Naive thymus-derived CD4-positive, alpha-beta T cell (primary cell): ENCODE measurements around the gene NTMT1. TPM values are rescaled to one million over a fixed set of nuclear protein-coding genes. Genes with fewer than 3 reads are reported as not detected.
A peak's percentile ranks its signal among the peaks of the same experiment; 100 is the strongest.

Source experiments
- ATAC-seq: fragments of 150-1000 bp; cut with Tn5 transposase; 2 replicates; pipeline ENCODE4 v1.10.0; 2021; ENCODE audit warnings: mild to moderate bottlenecking, moderate library complexity
- CTCF ChIA-PET: fragments of 350-600 bp; sonication (Branson Sonifier 250); formaldehyde crosslinking; loops from one replicate; lab custom pipeline; 2021; ENCODE audit warnings: antibody characterized with exemption; lab: Charles Lee
- POLR2A ChIA-PET: fragments of 350-600 bp; sonication (Branson Sonifier 250); formaldehyde crosslinking; loops from one replicate; lab custom pipeline; 2021; ENCODE audit warnings: antibody characterized with exemption, inconsistent platforms; lab: Charles Lee
- DNase-seq, 9 donors: peaks; one replicate each; pipeline versions ENCODE4 v3.0.0 to v3.0.0-alpha.2; 2020 to 2022; ENCODE audit warnings: mixed read lengths in 1 of 9
- H3K27ac ChIP-seq: one replicate; pipeline ENCODE4 v1.7.0; 2013; ENCODE audit warnings: mild to moderate bottlenecking, low read depth, low read length, moderate library complexity
- H3K27me3 ChIP-seq, 2 donors: one replicate each; pipeline ENCODE4 v1.7.0; 2013; ENCODE audit warnings: low read length in 2 of 2, mild to moderate bottlenecking in 2 of 2, moderate library complexity in 2 of 2; ENCODE audit not compliant: control insufficient read depth in 2 of 2, insufficient read depth in 2 of 2
- H3K36me3 ChIP-seq, 3 experiments: 1 replicate in 2 of 3; 2 replicates in 1 of 3; pipeline ENCODE4 v1.7.0; 2013; ENCODE audit warnings: low read length in 3 of 3, mild to moderate bottlenecking in 3 of 3, moderate library complexity in 1 of 3; ENCODE audit not compliant: insufficient read depth in 3 of 3, control insufficient read depth in 2 of 3
- H3K4me1 ChIP-seq, 2 donors: one replicate each; pipeline ENCODE4 v1.7.0; 2013; ENCODE audit warnings: low read length in 2 of 2, mild to moderate bottlenecking in 2 of 2, moderate library complexity in 1 of 2; ENCODE audit not compliant: control insufficient read depth in 2 of 2, insufficient read depth in 2 of 2
- H3K4me3 ChIP-seq: 2 replicates; pipeline ENCODE4 v1.7.0; 2013; ENCODE audit warnings: mild to moderate bottlenecking, low read length
- H3K9me3 ChIP-seq, 3 experiments: 1 replicate in 2 of 3; 2 replicates in 1 of 3; pipeline ENCODE4 v1.7.0; 2013; ENCODE audit warnings: low read length in 3 of 3; ENCODE audit not compliant: control insufficient read depth in 2 of 3
- H3K27ac Mint-ChIP-seq, 9 donors: one replicate each; pipeline ENCODE4 v1.8.0; 2020 to 2022; ENCODE audit warnings: mixed read lengths in 9 of 9, mild to moderate bottlenecking in 8 of 9, moderate library complexity in 5 of 9, inconsistent platforms in 2 of 9
- H3K27me3 Mint-ChIP-seq, 5 donors: one replicate each; pipeline ENCODE4 v1.8.0; 2021 to 2022; ENCODE audit warnings: mixed read lengths in 5 of 5, mild to moderate bottlenecking in 1 of 5
- H3K36me3 Mint-ChIP-seq, 5 donors: one replicate each; pipeline ENCODE4 v1.8.0; 2020 to 2022; ENCODE audit warnings: mixed read lengths in 5 of 5, mild to moderate bottlenecking in 3 of 5, inconsistent platforms in 1 of 5
- H3K4me1 Mint-ChIP-seq, 7 donors: one replicate each; pipeline ENCODE4 v1.8.0; 2020 to 2022; ENCODE audit warnings: mixed read lengths in 7 of 7, mild to moderate bottlenecking in 3 of 7, inconsistent platforms in 1 of 7
- H3K4me3 Mint-ChIP-seq, 10 donors: one replicate each; pipeline ENCODE4 v1.8.0; 2020 to 2022; ENCODE audit warnings: mild to moderate bottlenecking in 10 of 10, mixed read lengths in 10 of 10, moderate library complexity in 6 of 10, inconsistent platforms in 2 of 10
- H3K9me3 Mint-ChIP-seq, 11 donors: one replicate each; pipeline ENCODE4 v1.8.0; 2020 to 2022; ENCODE audit warnings: mixed read lengths in 11 of 11, mild to moderate bottlenecking in 4 of 11, inconsistent platforms in 1 of 11, moderate library complexity in 1 of 11
- intact Hi-C, 2 donors: fragments of 100-400 bp; cut with micrococcal nuclease; formaldehyde crosslinking; loops; one replicate each; pipeline ENCODE4 v1.15.1; 2023
- polyA plus RNA-seq, 2 donors: library from polyadenylated mRNA; unstranded; fragments of 300-500 nt; fragmentation: Illumina TruSeq; gene quantifications; one replicate each; pipeline ENCODE4 v1.2.3, GENCODE V29; 2021
- total RNA-seq, 6 experiments: library from RNA in 5 of 6; stranded (reverse) in 5 of 6; gene quantifications; 1 replicate in 5 of 6; 2 replicates in 1 of 6; pipeline ENCODE4 v1.2.3 and lab custom pipeline; 2021 to 2026

The NTMT1 gene
- total and polyA plus RNA-seq, 7 experiments from 2014 or later: 31.0 to 58.9 (median 43.7) TPM

GRCh38 chr9:129666575-129666974 is 40.6 kb downstream of the NTMT1 start:
- Histone ChIP-seq H3K4me3 (no peak overlapping the region), H3K9me3 (no peaks in the 10 kb centered on the region), H3K36me3 (no peaks in the 10 kb centered on the region), H3K4me1 (no peaks in the 10 kb centered on the region), H3K27ac (no peak overlapping the region), H3K27me3 (no peaks in the 10 kb centered on the region)
- no peaks in the 10 kb centered on the region for H3K36me3 Mint-ChIP-seq
- peaks cover 0 to 30% (median 17%) of the 10 kb centered on the region in 5 donors for H3K27me3 Mint-ChIP-seq
- H3K4me3 Mint-ChIP-seq: peak overlapping the region in 2 of 10 donors; percentile 65 to 67
- H3K4me1 Mint-ChIP-seq: peaks cover 0 to 9% (median 4%) of the 10 kb centered on the region in 7 donors
- no peaks in the 10 kb centered on the region for H3K9me3 Mint-ChIP-seq
- H3K27ac Mint-ChIP-seq: peak overlapping the region in 1 of 9 donors; percentile 55
- intact Hi-C loops: no loop called here
- ChIA-PET POLR2A (no interaction called here), CTCF (no interaction called here)
- no peak for DNase-seq
- no peak for ATAC-seq

- Histone ChIP-seq H3K27ac (no peak overlapping the region), H3K4me1 (no peaks in the 10 kb centered on the region), H3K9me3 (no peaks in the 10 kb centered on the region), H3K36me3 (no peaks in the 10 kb centered on the region), H3K4me3 (no peak overlapping the region), H3K27me3 (no peaks in the 10 kb centered on the region)
- Mint-ChIP-seq H3K36me3 (no peaks in the 10 kb centered on the region), H3K27ac (no peak overlapping the region), H3K4me1 (peaks cover 0 to 11% (median 4%) of the 10 kb centered on the region in 7 donors), H3K9me3 (no peaks in the 10 kb centered on the region), H3K27me3 (peaks cover 0 to 27% (median 17%) of the 10 kb centered on the region in 5 donors), H3K4me3 (peak overlapping the region in 2 of 10 donors; percentile 14 to 65)
- ChIA-PET POLR2A (no interaction called here), CTCF (no interaction called here)
- ATAC-seq (no peak), DNase-seq (no peak)
- intact Hi-C loops: no loop called here
Measured at GRCh38 chr9:129667378-129667777, 41.4 kb downstream of the NTMT1 start.

GRCh38 chr9:129667850-129668249 is 41.9 kb downstream of the NTMT1 start:
- POLR2A ChIA-PET: no interaction called here

GRCh38 chr9:129669141-129669718 is 43.3 kb downstream of the NTMT1 start:
- no peak for DNase-seq
- Mint-ChIP-seq H3K4me3 (no peak overlapping the region), H3K27me3 (peaks cover 0 to 26% (median 17%) of the 10 kb centered on the region in 5 donors), H3K27ac (no peak overlapping the region), H3K9me3 (no peaks in the 10 kb centered on the region), H3K4me1 (peaks cover 0 to 11% (median 4%) of the 10 kb centered on the region in 7 donors), H3K36me3 (no peaks in the 10 kb centered on the region)
- ChIA-PET POLR2A (no interaction called here), CTCF (no interaction called here)
- Histone ChIP-seq H3K36me3 (no peaks in the 10 kb centered on the region), H3K4me3 (no peak overlapping the region), H3K27me3 (no peaks in the 10 kb centered on the region), H3K9me3 (no peaks in the 10 kb centered on the region), H3K4me1 (no peaks in the 10 kb centered on the region), H3K27ac (no peak overlapping the region)
- no peak for ATAC-seq
- intact Hi-C loops: no loop called here

More at GRCh38 chr9:129667850-129668249, 41.9 kb downstream of the NTMT1 start:
- Mint-ChIP-seq H3K27me3 (peaks cover 0 to 26% (median 17%) of the 10 kb centered on the region in 5 donors), H3K4me3 (no peak overlapping the region), H3K9me3 (no peaks in the 10 kb centered on the region), H3K4me1 (peaks cover 0 to 11% (median 4%) of the 10 kb centered on the region in 7 donors), H3K36me3 (no peaks in the 10 kb centered on the region), H3K27ac (no peak overlapping the region)
- Histone ChIP-seq H3K27ac (no peak overlapping the region), H3K4me1 (no peaks in the 10 kb centered on the region), H3K36me3 (no peaks in the 10 kb centered on the region), H3K9me3 (no peaks in the 10 kb centered on the region), H3K4me3 (no peak overlapping the region), H3K27me3 (no peaks in the 10 kb centered on the region)
- ATAC-seq (no peak), DNase-seq (no peak)
- intact Hi-C loops: no loop called here
- CTCF ChIA-PET: no interaction called here

- H3K27ac ChIP-seq: no peak overlapping the region
- no peaks in the 10 kb centered on the region for H3K27me3 ChIP-seq
- no peaks in the 10 kb centered on the region for H3K9me3 Mint-ChIP-seq
- H3K9me3 ChIP-seq: no peaks in the 10 kb centered on the region
- no peaks in the 10 kb centered on the region for H3K4me1 ChIP-seq
- peaks cover 0 to 22% (median 17%) of the 10 kb centered on the region in 5 donors for H3K27me3 Mint-ChIP-seq
- no peak overlapping the region for H3K27ac Mint-ChIP-seq
- POLR2A ChIA-PET: no interaction called here
- H3K4me1 Mint-ChIP-seq: peaks cover 0 to 7% (median under 1%) of the 10 kb centered on the region in 7 donors
- intact Hi-C loops: no loop called here
- no peaks in the 10 kb centered on the region for H3K36me3 ChIP-seq
- no peak overlapping the region for H3K4me3 Mint-ChIP-seq
- H3K4me3 ChIP-seq: no peak overlapping the region
- CTCF ChIA-PET: no interaction called here
- ATAC-seq (no peak), DNase-seq (no peak)
- no peaks in the 10 kb centered on the region for H3K36me3 Mint-ChIP-seq
Measured at GRCh38 chr9:129669946-129670345, 44.0 kb downstream of the NTMT1 start.

GRCh38 chr9:129671065-129671464 is 45.1 kb downstream of the NTMT1 start:
- peaks cover 0 to 7% (median 0%) of the 10 kb centered on the region in 7 donors for H3K4me1 Mint-ChIP-seq
- ChIA-PET POLR2A (no interaction called here), CTCF (interaction anchor here (0.5 kb wide), 1 partner anchor 888 kb away, joined by 5 read pairs; no protein-coding TSS in a partner anchor)
- peaks cover 0 to 23% (median 15%) of the 10 kb centered on the region in 5 donors for H3K27me3 Mint-ChIP-seq
- H3K27ac ChIP-seq: no peak overlapping the region
- no peaks in the 10 kb centered on the region for H3K36me3 Mint-ChIP-seq
- no peaks in the 10 kb centered on the region for H3K36me3 ChIP-seq
- intact Hi-C loops: no loop called here
- H3K4me1 ChIP-seq: no peaks in the 10 kb centered on the region
- DNase-seq (no peak), ATAC-seq (no peak)
- H3K9me3 ChIP-seq: no peaks in the 10 kb centered on the region
- H3K27ac Mint-ChIP-seq: no peak overlapping the region
- H3K4me3 Mint-ChIP-seq: no peak overlapping the region
- no peak overlapping the region for H3K4me3 ChIP-seq
- H3K27me3 ChIP-seq: no peaks in the 10 kb centered on the region
- H3K9me3 Mint-ChIP-seq: no peaks in the 10 kb centered on the region

GRCh38 chr9:129671519-129671918 is 45.6 kb downstream of the NTMT1 start:
- ChIA-PET POLR2A (no interaction called here), CTCF (no interaction called here)
- intact Hi-C loops: no loop called here
- Mint-ChIP-seq H3K4me3 (no peak overlapping the region), H3K4me1 (peaks cover 0 to 7% (median 0%) of the 10 kb centered on the region in 7 donors), H3K27ac (peak overlapping the region in 1 of 9 donors; percentile 29), H3K36me3 (no peaks in the 10 kb centered on the region), H3K9me3 (no peaks in the 10 kb centered on the region), H3K27me3 (peaks cover 0 to 27% (median 13%) of the 10 kb centered on the region in 5 donors)
- Histone ChIP-seq H3K4me3 (no peak overlapping the region), H3K4me1 (no peaks in the 10 kb centered on the region), H3K27ac (no peak overlapping the region), H3K27me3 (no peaks in the 10 kb centered on the region), H3K36me3 (no peaks in the 10 kb centered on the region), H3K9me3 (no peaks in the 10 kb centered on the region)
- DNase-seq (peak in 1 of 9 donors; percentile 57), ATAC-seq (no peak)
